8988T (cell line): ENCODE results near the gene APBA2.

Experiments used
- DNase-seq: peaks from one replicate; pipeline ENCODE4 v3.0.0; 2011

Gene APBA2

DNA sequence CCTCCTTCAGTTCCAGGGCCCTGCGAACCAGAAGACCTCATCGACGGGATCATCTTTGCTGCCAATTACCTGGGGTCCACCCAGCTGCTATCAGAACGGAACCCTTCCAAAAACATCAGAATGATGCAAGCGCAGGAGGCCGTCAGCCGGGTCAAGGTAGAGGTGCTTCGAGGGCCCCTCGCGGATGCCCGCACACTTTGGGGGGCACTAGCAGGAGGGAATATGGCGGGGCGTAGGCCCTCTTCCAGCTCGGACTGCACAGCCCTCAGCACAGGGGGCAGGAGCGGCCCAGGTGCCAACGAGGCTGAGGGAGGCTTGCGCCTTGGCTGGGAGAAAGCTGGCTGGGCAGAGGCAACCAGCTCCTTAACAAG, 207.3 kb downstream of the APBA2 start:
- no peak for DNase-seq

DNA sequence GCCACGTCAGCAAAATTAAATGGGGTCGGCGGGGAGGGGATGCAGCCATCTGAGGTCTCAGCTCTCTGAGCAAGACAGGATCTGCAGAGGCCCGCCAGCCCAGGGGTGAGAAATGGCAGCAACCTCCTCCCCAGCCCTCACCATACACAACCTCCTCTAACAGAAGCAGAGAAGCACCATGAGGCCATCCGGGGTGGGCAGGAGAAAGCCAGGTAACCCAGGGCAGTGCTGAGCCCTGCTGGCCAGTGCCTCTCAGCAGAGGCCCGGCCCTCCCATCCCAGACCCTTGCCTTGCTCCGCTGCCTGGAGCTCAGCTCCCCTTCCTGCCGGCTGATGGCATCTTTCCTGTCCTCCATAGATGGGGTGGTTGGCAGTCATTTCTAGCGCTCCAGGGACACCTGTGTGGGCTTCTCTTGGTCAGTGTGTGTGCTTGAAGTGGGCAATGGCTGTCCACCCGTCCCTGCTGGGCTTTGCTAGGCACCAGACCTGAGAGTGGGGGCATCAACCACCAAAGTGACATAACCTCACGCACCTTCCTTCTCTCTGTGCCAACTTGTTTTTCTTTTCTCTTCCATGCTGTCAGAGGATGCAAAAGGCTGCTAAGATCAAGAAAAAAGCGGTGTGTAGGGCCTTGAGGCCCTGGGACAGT, 208.0 kb downstream of the APBA2 start:
- DNase-seq, result no peak

DNA sequence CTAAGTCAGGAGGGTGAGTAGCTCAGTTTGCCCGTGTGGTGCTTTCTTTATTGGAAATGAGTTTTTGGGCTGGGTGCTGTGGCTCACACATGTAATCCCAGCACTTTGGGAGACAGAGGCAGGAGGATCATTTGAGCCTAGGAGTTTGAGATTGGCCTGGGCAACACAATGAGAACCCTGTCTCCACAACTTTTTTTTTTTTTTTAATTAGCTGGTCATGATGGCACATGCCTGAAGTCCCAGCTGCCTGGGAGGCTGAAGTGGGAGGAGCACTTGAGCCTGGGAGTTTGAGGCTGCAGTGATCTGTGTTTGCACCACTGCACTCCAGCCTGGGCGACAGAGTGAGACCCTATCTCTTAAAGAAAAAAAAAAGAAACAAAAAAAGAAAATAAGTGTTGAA, 208.9 kb downstream of the APBA2 start:
- DNase-seq, result no peak

DNA sequence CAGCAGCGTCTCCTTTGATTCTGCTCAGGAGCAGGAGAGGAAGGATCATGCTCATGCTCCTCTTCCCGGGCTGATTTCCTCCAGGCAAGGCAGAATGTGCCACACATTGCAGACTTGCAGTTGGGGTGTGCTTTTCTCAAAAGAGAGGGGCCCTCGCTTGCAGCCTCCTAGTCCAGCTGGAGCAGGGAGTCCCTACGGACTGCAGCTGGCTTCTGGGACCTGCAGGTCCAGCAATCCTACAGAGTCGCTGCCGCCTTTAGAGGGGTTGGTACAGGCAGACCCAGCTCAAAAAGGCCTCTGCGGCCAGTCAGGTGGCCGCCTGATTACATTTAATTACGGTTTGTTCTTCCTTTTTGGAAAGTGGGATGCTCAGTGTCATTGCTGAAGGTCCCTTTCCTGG, 210.0 kb downstream of the APBA2 start:
- DNase-seq, result no peak

DNA sequence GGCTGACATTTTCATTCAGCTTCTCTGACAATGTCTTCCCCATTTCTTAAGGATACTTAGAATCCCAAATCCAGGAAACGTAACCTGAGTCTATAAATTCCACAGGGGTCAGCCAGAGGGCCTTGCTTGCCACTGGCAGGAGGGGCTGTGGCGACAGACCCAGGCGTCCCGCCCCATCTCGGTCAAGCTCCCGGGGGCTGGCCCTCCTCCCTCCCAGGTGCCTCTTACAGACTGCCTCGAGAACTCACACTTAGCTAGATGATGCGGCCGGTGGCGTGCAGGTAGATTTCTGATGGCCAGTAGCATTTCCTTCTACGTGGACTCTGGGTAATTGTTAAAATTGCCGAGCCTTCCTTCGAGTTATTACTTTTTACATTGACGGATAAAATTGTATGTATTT, 211.4 kb downstream of the APBA2 start:
- DNase-seq, result no peak

DNA sequence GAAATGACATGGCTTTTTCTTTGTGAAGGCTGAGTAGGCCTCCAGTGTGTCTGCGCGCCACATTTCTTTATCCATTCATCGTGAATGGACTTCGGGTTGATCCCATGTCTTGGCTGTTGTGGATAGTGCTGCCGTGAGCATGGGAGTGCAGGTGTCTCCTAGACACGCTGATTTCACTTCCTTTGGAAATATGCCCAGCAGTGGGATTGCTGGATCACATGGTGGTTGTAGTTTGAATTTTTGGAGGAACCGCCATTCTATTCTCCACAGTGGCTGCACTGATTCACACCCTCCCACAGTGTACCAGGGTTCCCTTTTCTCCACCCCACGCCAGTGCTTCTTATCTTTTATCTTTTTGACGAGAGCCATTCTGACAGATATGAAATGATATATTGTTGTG, 212.2 kb downstream of the APBA2 start:
- DNase-seq, result no peak

DNA sequence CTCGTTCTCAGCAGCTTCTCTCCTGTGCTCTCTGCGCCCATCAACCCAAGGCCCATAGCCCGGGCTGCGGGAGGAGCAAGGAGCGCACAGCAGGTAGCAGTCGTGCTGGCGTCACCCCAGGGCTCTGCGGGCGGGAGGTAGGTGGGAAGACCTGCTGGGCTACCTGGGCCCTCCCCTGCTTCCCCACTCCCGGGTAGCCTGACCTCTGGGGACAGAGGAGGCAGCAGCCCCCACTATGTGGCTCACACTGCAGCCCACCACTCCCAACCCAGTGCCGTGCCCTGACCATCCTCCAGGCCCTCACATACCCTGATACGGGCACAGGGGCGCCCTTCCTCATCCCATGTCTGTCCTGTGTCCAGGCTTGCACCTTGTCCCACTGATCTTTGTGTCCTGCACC, 212.9 kb downstream of the APBA2 start:
- DNase-seq, result no peak

DNA sequence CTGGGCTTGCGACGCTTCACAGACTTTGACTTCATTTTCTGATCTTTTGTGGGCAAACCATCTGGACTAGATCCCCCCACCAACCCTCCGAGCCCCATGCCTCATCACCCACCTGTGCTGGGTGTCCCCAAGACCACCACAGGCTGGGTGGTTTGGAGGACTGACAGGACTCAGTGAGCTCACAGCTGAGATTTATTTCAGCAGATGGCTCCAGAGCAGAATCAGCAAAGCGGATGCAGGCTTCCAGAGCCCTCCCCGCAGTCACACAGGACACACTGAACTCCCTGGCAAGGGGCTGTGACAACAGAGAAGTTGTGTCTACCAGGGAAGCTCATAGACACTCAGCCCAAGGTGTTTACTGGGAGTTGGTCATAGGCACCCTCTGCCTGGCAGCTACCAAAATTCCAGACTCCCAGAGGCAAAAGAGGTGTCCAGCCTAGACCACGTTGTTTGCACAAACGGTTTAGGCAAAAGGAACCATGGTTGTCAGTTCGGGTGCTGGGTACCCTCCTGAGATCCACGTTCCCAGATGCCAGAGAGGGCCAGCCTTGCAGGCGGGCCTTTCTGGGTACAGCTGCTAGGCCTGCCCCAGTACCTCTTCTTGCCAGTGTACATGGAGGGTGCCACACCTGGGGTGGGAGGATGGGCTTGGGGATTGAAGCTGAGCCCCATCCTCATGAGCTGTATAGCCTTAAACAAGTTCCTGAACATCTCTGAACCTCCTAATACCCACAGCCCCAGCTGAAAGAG, 213.5 kb downstream of the APBA2 start:
- DNase-seq, result no peak

DNA sequence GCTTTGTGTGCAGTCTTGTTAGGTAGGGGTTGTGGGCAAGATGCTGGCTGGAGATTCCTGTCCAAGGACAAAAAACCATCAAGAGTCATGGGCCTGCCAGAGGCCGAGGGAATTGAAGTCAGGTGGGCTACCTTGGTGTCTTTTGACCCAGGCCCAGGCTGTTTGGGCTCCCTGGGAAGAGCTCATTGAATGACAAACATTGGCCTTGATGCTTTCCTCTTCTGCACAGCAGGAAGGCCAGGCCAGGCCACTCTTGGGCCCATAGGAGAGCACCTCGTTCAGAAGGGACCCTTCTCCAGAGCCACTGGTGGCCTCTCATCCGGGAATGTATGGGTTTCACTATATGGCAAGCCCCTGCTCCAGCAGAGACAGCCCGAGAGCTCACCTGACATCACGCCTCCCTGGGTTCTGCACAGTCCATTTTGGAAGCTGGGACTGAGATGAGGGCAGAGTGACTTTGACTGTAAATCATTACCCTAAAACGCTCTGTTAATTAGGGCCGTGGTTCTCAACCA, 214.8 kb downstream of the APBA2 start:
- no peak for DNase-seq

DNA sequence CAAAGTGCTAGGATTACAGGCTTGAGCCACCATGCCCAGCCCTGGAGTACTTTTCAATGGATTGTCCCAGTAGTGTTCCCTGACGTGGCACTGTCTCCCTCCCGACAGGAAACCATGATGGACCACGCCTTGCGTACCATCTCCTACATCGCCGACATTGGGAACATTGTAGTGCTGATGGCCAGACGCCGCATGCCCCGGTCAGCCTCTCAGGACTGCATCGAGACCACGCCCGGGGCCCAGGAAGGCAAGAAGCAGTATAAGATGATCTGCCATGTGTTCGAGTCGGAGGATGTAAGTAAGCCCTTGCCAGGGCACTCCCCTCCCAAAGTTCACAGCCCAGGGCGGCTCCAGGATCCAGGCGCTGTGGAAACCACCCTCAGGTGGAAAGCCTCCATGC, 215.7 kb downstream of the APBA2 start:
- no peak for DNase-seq

DNA sequence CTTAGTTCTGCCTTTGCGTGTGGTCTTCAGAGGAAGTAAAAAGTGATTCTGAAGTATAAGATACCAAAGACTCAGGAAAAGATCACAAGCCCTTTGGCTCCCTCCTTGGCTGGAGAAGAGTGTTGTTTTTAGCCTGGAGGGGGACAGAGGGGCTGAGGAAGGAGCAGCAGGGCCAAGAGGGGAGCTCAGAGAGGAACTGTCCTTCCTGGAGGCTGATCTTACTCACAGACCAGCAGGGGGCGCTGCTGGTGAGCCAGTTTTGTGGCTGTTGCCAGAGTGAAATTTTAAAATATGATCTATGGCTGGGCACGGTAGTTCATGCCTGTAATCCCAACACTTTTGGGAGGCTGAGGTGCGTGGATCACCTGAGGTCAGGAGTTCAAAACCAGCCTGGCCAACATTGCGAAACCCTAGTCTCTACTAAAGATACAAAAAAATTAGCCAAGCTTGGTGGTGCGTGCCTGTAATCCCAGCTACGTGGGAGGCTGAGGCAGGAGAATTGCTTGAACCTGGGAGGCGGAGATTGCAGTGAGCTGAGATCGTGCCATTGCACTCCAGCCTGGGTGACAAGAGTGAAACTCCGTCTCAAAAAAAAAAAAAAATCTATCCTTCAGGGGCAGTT, 216.5 kb downstream of the APBA2 start:
- DNase-seq, result peak; percentile 36

DNA sequence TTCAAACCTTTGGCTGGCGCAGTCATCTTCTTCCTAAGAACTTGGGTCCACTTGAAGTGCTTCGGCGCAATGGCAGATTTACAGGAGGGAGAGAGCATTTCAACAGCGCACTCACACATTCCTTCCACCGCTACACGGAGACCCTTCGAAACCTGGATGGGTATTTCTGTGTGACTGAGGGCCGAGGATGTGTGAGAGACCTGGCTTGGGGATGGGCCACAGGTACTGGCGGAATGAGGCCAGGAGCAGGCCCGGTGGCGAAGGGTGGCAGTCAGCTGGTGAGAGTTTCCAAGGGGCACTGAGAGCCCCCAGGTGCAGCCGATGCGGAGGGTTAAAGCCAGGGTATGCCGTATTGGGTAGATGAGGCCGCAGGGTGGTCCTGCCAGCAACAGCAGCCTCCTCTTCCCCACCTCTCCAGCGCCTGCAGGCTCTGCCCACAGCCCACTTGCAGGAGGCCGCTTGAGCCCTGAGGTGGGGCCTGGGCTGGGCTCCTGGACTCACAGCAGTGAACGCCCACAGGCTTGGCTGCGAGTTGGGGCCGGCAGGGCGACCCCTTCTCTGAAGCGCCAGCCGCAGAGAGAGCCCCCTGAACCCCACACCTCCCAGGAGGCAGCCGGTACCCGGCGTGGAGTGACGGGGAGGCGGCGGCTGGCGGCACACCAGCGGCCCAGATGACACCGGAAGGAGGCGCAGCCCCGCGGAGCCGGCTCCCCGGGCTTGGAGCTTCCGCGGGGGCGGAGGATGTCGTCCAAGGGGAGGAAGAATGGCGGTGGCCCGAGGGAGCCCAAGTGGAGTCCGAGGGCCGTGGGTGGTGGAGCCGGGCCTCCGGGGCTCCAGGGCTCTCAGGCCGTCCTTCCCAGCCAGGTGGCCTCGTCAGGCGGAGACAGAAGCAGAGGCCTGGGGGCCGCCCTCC, 217.4 kb downstream of the APBA2 start:
- DNase-seq, result no peak

DNA sequence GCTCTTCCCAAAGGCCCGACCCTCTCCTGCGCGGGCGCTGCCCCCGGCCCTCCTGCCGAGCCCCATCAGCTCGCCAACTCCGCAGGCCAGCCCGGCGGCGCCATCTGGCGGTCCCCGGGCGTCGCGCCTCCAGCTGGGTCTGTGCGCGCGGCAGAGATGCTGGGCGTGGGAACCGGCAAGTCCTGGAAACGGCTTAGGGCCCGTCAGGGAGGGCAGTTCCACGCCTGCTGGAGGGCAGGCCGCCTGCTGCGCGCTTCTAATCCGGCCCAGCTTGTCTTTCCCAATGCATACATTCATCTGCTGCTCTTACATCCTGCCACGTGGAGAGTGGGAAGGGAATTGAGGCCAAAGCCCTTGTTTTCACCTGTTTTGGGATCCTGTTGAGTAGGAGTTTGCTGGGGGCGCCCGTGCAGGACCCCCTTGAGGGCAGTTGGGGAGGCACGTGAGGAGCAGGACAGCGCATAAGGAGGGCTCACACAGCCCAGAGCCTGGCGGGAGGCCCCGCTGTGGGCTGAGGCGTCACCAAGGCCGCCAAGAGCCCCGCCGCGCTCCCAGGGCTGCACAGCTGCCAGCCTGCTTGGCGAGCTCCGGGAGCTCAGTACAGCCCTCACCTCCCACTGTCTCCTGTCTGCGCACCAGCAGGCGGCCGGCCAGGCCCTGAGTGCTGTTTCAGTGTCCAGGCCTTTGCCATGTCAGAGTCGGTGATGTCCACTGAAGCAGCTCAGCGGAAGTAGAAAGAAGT, 218.2 kb downstream of the APBA2 start:
- peak; percentile 66 for DNase-seq

DNA sequence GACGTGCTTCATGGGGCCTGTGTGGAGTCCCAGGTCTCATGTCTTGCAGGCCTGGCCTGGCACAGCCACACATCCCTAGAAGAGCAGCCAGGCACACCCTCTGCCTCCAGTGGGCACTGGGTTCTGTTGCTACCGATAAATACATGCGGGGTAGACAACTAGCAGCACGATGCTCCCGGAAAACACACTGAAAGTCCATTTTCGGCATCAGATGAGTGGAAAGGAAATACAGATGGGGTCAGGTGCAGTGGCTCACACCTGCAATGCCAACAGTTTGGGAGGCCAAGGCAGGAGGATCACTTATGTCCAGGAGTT, 218.7 kb downstream of the APBA2 start:
- DNase-seq, result no peak

DNA sequence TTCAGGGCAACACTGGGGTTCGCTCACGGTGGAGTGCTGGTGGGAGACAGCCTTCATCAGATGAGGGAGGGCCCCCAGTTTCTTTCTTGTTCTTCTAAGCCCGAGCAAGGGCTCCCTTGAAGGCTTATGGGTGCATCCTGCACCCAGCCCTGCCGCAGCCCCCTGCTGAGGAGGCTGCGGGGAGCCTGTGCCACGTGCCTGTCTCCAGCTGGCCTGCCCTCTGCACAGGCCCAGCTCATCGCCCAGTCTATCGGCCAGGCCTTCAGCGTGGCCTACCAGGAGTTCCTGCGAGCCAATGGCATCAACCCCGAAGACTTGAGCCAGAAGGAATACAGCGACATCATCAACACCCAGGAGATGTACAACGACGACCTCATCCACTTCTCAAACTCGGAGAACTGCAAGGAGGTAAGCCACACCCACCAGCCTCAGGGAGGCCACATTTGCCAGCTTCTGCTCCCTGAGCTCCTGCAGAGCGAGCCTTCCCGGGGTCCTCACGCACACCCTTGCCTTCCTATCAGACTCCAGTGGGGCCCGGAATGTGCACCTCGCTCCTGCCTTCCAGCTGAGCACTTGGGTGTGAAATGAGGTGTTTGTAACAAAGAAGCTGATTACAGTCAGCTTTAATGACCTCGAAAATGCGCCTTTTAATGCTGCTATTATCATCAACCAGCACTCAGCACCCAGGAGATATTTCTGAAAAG, 219.5 kb downstream of the APBA2 start:
- peak; percentile 2 for DNase-seq

DNA sequence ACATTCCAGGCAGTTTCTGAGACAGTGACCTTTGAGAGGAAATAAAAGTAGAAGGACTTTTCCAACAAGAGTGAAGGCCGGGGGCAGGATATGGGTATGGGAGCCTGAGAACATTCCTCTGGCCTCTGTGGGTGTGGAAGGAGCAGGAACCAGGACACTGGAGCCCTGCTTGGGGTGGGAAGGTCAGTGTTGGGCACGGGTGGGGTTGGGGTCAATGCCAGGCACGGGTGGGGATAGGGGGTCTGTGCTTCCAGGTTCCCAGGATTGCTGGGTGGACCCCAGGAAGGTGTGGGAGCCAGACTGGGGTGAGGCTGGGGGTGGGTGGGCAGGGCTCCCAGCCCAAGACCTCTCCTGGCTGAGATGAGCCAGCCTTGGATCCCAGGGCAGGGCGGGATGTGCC, 220.3 kb downstream of the APBA2 start:
- DNase-seq, result no peak

DNA sequence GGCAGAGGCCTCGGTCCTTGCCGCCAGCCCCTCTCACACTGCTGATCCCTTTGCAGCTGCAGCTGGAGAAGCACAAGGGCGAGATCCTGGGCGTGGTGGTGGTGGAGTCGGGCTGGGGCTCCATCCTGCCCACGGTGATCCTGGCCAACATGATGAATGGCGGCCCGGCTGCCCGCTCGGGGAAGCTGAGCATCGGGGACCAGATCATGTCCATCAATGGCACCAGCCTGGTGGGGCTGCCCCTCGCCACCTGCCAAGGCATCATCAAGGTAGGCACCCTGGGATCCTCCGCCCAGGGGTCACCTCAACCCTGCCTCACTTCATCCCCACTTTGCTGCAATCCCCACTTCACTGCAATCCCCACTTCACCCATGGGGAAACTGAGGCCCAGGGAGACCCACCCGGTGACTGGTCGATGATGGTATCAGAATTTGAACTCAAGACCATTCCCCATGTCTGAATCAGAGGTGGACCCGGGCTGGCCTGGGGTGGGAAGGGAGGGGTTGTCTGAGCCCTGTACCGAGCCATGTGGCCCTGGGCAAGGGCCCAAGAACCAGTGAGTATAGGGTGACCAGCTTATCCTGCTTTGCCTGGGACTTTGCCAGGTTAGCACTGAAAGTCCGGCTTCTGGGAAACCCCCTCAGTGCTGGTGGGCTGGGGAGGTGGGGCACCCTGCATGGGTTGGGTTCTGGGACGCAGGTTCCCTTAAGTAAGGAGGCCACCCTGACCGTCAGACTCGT, 220.9 kb downstream of the APBA2 start:
- no peak for DNase-seq

DNA sequence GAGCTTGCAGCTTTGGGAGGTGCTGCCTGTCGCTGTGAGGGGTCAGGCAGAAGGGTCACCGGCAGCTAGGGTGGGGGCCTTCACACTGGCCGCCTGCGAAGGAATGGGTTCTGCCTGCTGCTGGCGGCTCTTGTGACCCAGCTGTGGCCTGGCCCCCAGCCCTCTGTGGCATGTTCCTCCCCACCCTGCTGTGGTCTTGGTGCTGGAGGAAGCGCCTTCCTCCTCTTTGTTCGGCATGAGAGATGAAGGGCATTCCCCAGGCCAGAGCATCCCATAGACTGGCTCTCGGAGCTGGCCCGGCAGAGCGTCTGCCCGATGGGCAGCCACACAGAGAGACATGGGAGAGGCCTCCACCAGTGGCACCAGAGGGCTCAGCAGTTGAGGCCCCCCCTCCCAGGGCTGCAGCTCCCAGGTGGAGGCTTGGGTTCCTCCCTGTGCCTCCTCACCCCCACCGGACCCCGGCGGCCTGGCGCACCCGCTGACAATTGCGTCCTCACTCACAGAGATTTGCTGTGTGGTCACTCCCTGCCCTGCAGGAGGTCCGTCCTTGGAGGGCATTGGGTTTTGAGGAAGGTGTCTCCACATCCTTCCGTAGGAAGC, 221.6 kb downstream of the APBA2 start:
- no peak for DNase-seq

DNA sequence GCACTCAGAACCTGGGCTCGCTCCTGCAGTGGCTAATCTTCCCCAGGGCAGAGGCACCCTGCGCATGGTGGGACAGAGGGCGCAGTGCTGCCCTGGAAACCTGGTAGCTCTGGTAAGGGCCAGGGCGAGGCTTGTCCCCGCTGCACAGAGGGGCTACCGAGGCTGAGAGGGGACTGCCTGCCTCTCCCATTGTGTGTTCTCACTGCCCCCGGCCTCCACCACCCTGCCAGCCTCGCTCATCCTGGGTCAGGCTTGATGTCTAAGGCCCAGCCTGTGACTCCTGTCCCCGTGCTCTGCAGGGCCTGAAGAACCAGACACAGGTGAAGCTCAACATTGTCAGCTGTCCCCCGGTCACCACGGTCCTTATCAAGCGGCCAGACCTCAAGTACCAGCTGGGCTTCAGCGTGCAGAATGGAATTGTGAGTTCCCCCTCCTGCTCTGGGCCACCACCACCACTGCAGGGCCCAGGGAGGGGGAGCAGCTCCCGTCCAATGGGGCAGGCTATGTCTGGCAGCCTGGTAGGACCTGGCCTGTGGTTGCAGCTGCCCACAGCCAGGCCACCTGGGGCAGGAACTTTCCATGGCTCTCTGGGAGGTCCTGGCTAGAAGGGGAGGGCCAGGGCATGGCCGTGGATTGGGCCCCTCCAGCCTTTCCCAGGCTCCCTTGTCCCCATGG, 222.3 kb downstream of the APBA2 start:
- no peak for DNase-seq

DNA sequence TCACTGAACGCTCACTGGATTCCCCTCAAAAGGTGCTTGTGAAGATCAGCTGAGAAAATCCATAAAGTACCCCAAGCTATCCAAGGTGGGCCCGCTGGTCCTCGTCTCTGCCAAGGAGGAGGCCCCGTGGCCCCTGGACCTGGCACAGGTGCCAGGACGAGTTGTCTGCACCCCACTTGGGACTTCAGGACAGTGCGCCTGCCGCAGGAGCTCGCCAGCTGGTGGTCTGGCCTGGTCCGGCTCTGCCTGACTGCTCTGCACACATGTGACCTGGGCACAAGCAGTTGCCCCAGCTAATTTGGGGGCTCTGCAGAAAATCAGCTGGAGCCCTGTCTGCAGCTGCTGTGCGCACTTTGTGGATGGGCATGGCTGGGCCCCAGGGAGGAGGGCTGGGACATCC, 224.0 kb downstream of the APBA2 start:
- DNase-seq, result no peak
